ENCODE results near the gene GARS1.

GARS1 gene

GRCh38 chr7:30682212-30683083, 87.8 kb downstream of the GARS1 start, which contains the start of gene CRHR2:
CRHR2 (minus strand) TSS chr7:30682456; CDS start chr7:30682280, 176 bp downstream.
- DNase-seq: peak; percentile 26

DNA sequence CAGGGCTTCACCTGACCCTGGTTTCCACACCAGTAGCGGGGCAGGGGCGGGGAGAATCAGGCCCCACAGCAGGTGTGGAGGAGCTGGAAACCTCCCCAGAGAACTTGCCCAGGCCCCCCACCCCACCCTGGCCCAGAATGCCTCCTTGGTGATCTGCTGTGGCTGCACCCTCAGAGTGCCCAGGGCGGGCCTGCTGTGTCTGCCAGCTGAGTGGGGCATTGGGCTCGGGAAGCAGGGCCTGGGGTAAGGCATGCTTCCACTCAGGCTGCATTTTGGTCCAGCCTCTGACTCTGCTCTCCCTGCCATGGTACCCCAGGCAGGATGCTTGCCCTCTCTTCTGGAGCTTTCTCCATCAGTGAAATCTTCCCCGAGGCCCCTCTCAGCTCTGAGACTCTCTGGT, 88.6 kb downstream of the GARS1 start:
- no peak for DNase-seq
